ENCODE measurements around the gene OR5I1. TPM values are rescaled to one million over a fixed set of nuclear protein-coding genes. Genes with fewer than 3 reads are reported as not detected.

OR5I1 gene
- total RNA-seq, 1 donor from 2014 or later: not detected

Other genes with a start within 250 kb of the OR5I1 start
- not detected in 2 replicates for gene OR5D13, start 163.0 kb downstream of the OR5I1 start, total RNA-seq
- gene OR5D14, start 140.8 kb downstream of the OR5I1 start, total RNA-seq: not detected in 2 replicates
- gene OR5L1, start 125.0 kb downstream of the OR5I1 start, total RNA-seq: not detected in 2 replicates
- gene OR5D18, start 116.8 kb downstream of the OR5I1 start, total RNA-seq: not detected in 2 replicates
- gene OR5L2, start 109.2 kb downstream of the OR5I1 start, total RNA-seq: not detected in 2 replicates
- not detected in 2 replicates for gene OR5D16, start 97.6 kb downstream of the OR5I1 start, total RNA-seq
- not detected in 2 replicates for gene TRIM51, start 53.1 kb downstream of the OR5I1 start, total RNA-seq
- gene OR5W2, start 21.8 kb downstream of the OR5I1 start, total RNA-seq: not detected in 2 replicates
- not detected in 2 replicates for gene OR10AG1, start 33.5 kb upstream of the OR5I1 start, total RNA-seq
- gene OR5F1, start 58.2 kb upstream of the OR5I1 start, total RNA-seq: not detected in 2 replicates
- gene OR5AS1, start 91.3 kb upstream of the OR5I1 start, total RNA-seq: not detected in 2 replicates
- not detected in 2 replicates for gene OR8I2, start 156.9 kb upstream of the OR5I1 start, total RNA-seq
- gene OR8H2, start 167.3 kb upstream of the OR5I1 start, total RNA-seq: not detected in 2 replicates
- not detected in 2 replicates for gene OR8H3, start 186.0 kb upstream of the OR5I1 start, total RNA-seq
- not detected in 2 replicates for gene OR8J3, start 203.8 kb upstream of the OR5I1 start, total RNA-seq
- gene OR8K5, start 223.9 kb upstream of the OR5I1 start, total RNA-seq: not detected in 2 replicates
- gene OR5J2, start 240.2 kb upstream of the OR5I1 start, total RNA-seq: not detected in 2 replicates